Stomach (tissue), 4 donors: Measurements from ENCODE around the gene COX6B2.

Source experiments
- POLR2A ChIP-seq, 4 donors: fragments of 450-650 bp; IDR thresholded peaks; one replicate each; pipeline ENCODE4 v1.6.1; 2016; ENCODE audit warnings: antibody characterized with exemption in 4 of 4, control low read depth in 2 of 4, mild to moderate bottlenecking in 1 of 4, moderate library complexity in 1 of 4
- TF ChIP-seq, protein P1 (sequence below), 7 experiments: fragments of 450-650 bp in 4 of 7; fragments of 200-600 bp in 3 of 7; sonication (generic) in 3 of 7; IDR thresholded peaks; one replicate each; pipeline ENCODE4 v1.5.1; 2016 to 2019; ENCODE audit warnings: antibody characterized with exemption in 7 of 7, control low read depth in 2 of 7, mild to moderate bottlenecking in 1 of 7

DNA sequence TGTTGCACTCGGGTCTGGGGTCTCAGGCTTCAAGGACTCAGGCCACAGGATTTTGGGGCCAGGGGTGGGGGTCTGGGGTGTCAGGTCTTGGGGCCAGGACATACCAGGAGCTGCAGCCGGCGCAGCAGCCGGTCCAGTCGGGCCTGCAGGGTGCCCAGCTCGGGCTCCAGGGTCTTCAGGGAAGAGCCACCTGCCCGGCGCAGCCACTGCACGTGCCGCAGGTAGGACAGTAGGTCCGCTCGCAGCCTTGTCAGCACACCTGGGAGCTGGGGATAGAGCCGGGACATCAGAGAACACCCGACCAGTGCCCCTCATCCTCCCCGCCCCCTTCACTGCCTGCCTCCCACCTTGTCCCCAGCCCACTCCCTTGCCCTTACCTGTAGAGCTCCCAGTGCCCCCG lies 13.6 kb upstream of the COX6B2 start:
- TF ChIP-seq, protein P1, sequence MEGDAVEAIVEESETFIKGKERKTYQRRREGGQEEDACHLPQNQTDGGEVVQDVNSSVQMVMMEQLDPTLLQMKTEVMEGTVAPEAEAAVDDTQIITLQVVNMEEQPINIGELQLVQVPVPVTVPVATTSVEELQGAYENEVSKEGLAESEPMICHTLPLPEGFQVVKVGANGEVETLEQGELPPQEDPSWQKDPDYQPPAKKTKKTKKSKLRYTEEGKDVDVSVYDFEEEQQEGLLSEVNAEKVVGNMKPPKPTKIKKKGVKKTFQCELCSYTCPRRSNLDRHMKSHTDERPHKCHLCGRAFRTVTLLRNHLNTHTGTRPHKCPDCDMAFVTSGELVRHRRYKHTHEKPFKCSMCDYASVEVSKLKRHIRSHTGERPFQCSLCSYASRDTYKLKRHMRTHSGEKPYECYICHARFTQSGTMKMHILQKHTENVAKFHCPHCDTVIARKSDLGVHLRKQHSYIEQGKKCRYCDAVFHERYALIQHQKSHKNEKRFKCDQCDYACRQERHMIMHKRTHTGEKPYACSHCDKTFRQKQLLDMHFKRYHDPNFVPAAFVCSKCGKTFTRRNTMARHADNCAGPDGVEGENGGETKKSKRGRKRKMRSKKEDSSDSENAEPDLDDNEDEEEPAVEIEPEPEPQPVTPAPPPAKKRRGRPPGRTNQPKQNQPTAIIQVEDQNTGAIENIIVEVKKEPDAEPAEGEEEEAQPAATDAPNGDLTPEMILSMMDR (IDR thresholded peaks at IDR 0.05) = no peak
- no peak for TF ChIP-seq POLR2A (IDR thresholded peaks at IDR 0.05)
